CD8-positive, alpha-beta memory T cell (primary cell): ENCODE results near the gene COL27A1. TPM values are rescaled to one million over a fixed set of nuclear protein-coding genes. Genes with fewer than 3 reads are reported as not detected.

Experiments
- CTCF ChIA-PET: fragments of 350-600 bp; sonication (Branson Sonifier 250); formaldehyde crosslinking; loops from one replicate; lab custom pipeline; 2021; ENCODE audit warnings: antibody characterized with exemption; lab: Charles Lee
- POLR2A ChIA-PET: fragments of 350-600 bp; sonication (Branson Sonifier 250); formaldehyde crosslinking; loops from one replicate; lab custom pipeline; 2021; ENCODE audit warnings: antibody characterized with exemption; lab: Charles Lee
- DNase-seq, 5 donors: peaks; one replicate each; pipeline versions ENCODE4 v3.0.0 to v3.0.0-alpha.2; 2020 to 2022; ENCODE audit warnings: mixed read lengths in 1 of 5
- H3K27ac ChIP-seq: one replicate; pipeline ENCODE4 v1.7.0; 2013; ENCODE audit warnings: low read depth, mild to moderate bottlenecking, low read length, moderate library complexity
- H3K27me3 ChIP-seq: 2 replicates; pipeline ENCODE4 v1.7.0; 2013; ENCODE audit warnings: low read length, mild to moderate bottlenecking; ENCODE audit not compliant: insufficient read depth, poor library complexity, severe bottlenecking
- H3K36me3 ChIP-seq: 2 replicates; pipeline ENCODE4 v1.7.0; 2013; ENCODE audit warnings: mild to moderate bottlenecking, low read length, moderate library complexity; ENCODE audit not compliant: insufficient read depth
- H3K4me1 ChIP-seq: 2 replicates; pipeline ENCODE4 v1.7.0; 2013; ENCODE audit warnings: mild to moderate bottlenecking, low read length, moderate library complexity; ENCODE audit not compliant: insufficient read depth
- H3K4me3 ChIP-seq: 2 replicates; pipeline ENCODE4 v1.7.0; 2013; ENCODE audit warnings: mild to moderate bottlenecking, low read length
- H3K9me3 ChIP-seq: 2 replicates; pipeline ENCODE4 v1.7.0; 2013; ENCODE audit warnings: mild to moderate bottlenecking, low read length
- H3K27ac Mint-ChIP-seq, 8 donors: one replicate each; pipeline ENCODE4 v1.8.0; 2020 to 2021; ENCODE audit warnings: mixed read lengths in 8 of 8, mild to moderate bottlenecking in 6 of 8, inconsistent platforms in 3 of 8, moderate library complexity in 3 of 8
- H3K27me3 Mint-ChIP-seq, 2 donors: one replicate each; pipeline ENCODE4 v1.8.0; 2020 to 2021; ENCODE audit warnings: mixed read lengths in 2 of 2, mild to moderate bottlenecking in 1 of 2, moderate library complexity in 1 of 2
- H3K36me3 Mint-ChIP-seq, 3 donors: one replicate each; pipeline ENCODE4 v1.8.0; 2020 to 2021; ENCODE audit warnings: mixed read lengths in 3 of 3, inconsistent platforms in 1 of 3, mild to moderate bottlenecking in 1 of 3
- H3K4me1 Mint-ChIP-seq, 3 donors: one replicate each; pipeline ENCODE4 v1.8.0; 2020 to 2021; ENCODE audit warnings: mixed read lengths in 3 of 3, inconsistent platforms in 1 of 3, mild to moderate bottlenecking in 1 of 3
- H3K4me3 Mint-ChIP-seq, 7 donors: one replicate each; pipeline ENCODE4 v1.8.0; 2020 to 2021; ENCODE audit warnings: mixed read lengths in 7 of 7, mild to moderate bottlenecking in 6 of 7, moderate library complexity in 4 of 7, inconsistent platforms in 2 of 7
- H3K9me3 Mint-ChIP-seq, 5 donors: one replicate each; pipeline ENCODE4 v1.8.0; 2020 to 2022; ENCODE audit warnings: mixed read lengths in 5 of 5, mild to moderate bottlenecking in 3 of 5, moderate library complexity in 2 of 5, inconsistent platforms in 1 of 5
- polyA plus RNA-seq: library from polyadenylated mRNA; unstranded; fragments of 300-500 nt; fragmentation: Illumina TruSeq; gene quantifications from one replicate; pipeline ENCODE4 v1.2.3, GENCODE V29; 2021
- total RNA-seq, 2 experiments: library from RNA; stranded (reverse); gene quantifications; one replicate each; pipeline ENCODE4 v1.2.3, GENCODE V29; 2021

COL27A1 gene
- total and polyA plus RNA-seq, 3 experiments from 2014 or later = 0.86 to 1.6 TPM; not detected in 1

DNA sequence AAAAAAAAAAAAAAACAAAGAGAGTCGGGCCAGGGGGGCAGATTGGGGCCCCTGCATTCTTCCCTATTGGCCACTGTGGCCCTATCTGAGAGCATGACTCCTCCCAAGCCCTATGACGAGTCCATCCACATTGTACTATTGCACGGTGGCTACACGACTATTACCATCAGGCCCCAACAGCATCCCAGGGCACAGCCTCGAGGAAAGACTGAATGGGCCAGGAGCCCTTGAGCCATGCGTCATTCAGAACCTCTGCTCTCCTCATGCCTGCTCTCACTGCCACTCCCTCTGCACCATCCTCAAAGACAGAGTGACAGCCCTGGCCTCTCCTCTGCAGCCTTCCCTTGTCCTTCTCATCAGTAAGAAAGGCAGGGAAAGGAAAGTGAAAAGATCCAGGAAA is 147.4 kb downstream of the COL27A1 start:
- Mint-ChIP-seq H3K36me3 (no peaks in the 10 kb centered on the region), H3K27ac (no peak overlapping the region), H3K4me1 (peaks cover 0 to 11% (median 0%) of the 10 kb centered on the region in 3 donors), H3K4me3 (no peak overlapping the region), H3K9me3 (no peaks in the 10 kb centered on the region), H3K27me3 (peaks cover 2 to 19% of the 10 kb centered on the region in 2 donors)
- POLR2A ChIA-PET = no interaction called here
- Histone ChIP-seq H3K9me3 (no peaks in the 10 kb centered on the region), H3K27me3 (no peaks in the 10 kb centered on the region), H3K4me1 (no peaks in the 10 kb centered on the region), H3K27ac (no peak overlapping the region), H3K4me3 (no peak overlapping the region), H3K36me3 (no peaks in the 10 kb centered on the region)
- CTCF ChIA-PET = interaction anchor here (1.0 kb wide), 1 partner anchor 11 kb away, joined by 3 read pairs; no protein-coding TSS in a partner anchor
- DNase-seq = no peak

GRCh38 chr9:114303571-114303970 is 148.2 kb downstream of the COL27A1 start:
- Histone ChIP-seq H3K9me3 (no peaks in the 10 kb centered on the region), H3K27me3 (no peaks in the 10 kb centered on the region), H3K27ac (no peak overlapping the region), H3K4me1 (no peaks in the 10 kb centered on the region), H3K36me3 (no peaks in the 10 kb centered on the region), H3K4me3 (no peak overlapping the region)
- POLR2A ChIA-PET = no interaction called here
- H3K4me1 Mint-ChIP-seq = peaks cover 0 to 11% (median 0%) of the 10 kb centered on the region in 3 donors
- no peaks in the 10 kb centered on the region for H3K36me3 Mint-ChIP-seq
- CTCF ChIA-PET = no interaction called here
- peaks cover 2 to 20% of the 10 kb centered on the region in 2 donors for H3K27me3 Mint-ChIP-seq
- no peaks in the 10 kb centered on the region for H3K9me3 Mint-ChIP-seq
- H3K4me3 Mint-ChIP-seq = no peak overlapping the region
- peak overlapping the region in 1 of 8 donors; percentile 43 for H3K27ac Mint-ChIP-seq
- DNase-seq = no peak

GRCh38 chr9:114303977-114304376 is 148.6 kb downstream of the COL27A1 start:
- no peak for DNase-seq
- H3K4me3 Mint-ChIP-seq = no peak overlapping the region

GRCh38 chr9:114304416-114305188 is 149.3 kb downstream of the COL27A1 start:
- Mint-ChIP-seq H3K4me3 (no peak overlapping the region), H3K9me3 (no peaks in the 10 kb centered on the region), H3K27me3 (peaks cover 2 to 20% of the 10 kb centered on the region in 2 donors), H3K27ac (peak overlapping the region in 1 of 8 donors; percentile 77), H3K36me3 (no peaks in the 10 kb centered on the region), H3K4me1 (peaks cover 0 to 11% (median 0%) of the 10 kb centered on the region in 3 donors)
- ChIA-PET CTCF (no interaction called here), POLR2A (no interaction called here)
- Histone ChIP-seq H3K27ac (no peak overlapping the region), H3K36me3 (no peaks in the 10 kb centered on the region), H3K9me3 (no peaks in the 10 kb centered on the region), H3K4me3 (no peak overlapping the region), H3K4me1 (no peaks in the 10 kb centered on the region), H3K27me3 (no peaks in the 10 kb centered on the region)
- peak in 1 of 5 donors; percentile 28 for DNase-seq

More at GRCh38 chr9:114303977-114304376, 148.6 kb downstream of the COL27A1 start:
- Histone ChIP-seq H3K36me3 (no peaks in the 10 kb centered on the region), H3K4me1 (no peaks in the 10 kb centered on the region), H3K27ac (no peak overlapping the region), H3K4me3 (no peak overlapping the region), H3K27me3 (no peaks in the 10 kb centered on the region), H3K9me3 (no peaks in the 10 kb centered on the region)
- POLR2A ChIA-PET = no interaction called here
- no peaks in the 10 kb centered on the region for H3K9me3 Mint-ChIP-seq
- peaks cover 2 to 20% of the 10 kb centered on the region in 2 donors for H3K27me3 Mint-ChIP-seq
- H3K27ac Mint-ChIP-seq = peak overlapping the region in 1 of 8 donors; percentile 77
- peaks cover 0 to 11% (median 0%) of the 10 kb centered on the region in 3 donors for H3K4me1 Mint-ChIP-seq
- no peaks in the 10 kb centered on the region for H3K36me3 Mint-ChIP-seq
- CTCF ChIA-PET = no interaction called here

GRCh38 chr9:114307899-114308267 is 152.5 kb downstream of the COL27A1 start:
- H3K27me3 ChIP-seq = no peaks in the 10 kb centered on the region
- no peaks in the 10 kb centered on the region for H3K9me3 Mint-ChIP-seq
- H3K27ac ChIP-seq = no peak overlapping the region

GRCh38 chr9:114308361-114308950 is 153.1 kb downstream of the COL27A1 start:
- CTCF ChIA-PET = interaction anchor here (1.6 kb wide), 1 partner anchor 17 kb away, joined by 3 read pairs; no protein-coding TSS in a partner anchor
- no peaks in the 10 kb centered on the region for H3K36me3 ChIP-seq
- DNase-seq = no peak

More at GRCh38 chr9:114307899-114308267, 152.5 kb downstream of the COL27A1 start:
- peaks cover 0 to 11% (median 0%) of the 10 kb centered on the region in 3 donors for H3K4me1 Mint-ChIP-seq
- no peaks in the 10 kb centered on the region for H3K36me3 ChIP-seq
- H3K27ac Mint-ChIP-seq = peak overlapping the region in 1 of 8 donors; percentile 47
- H3K9me3 ChIP-seq = no peaks in the 10 kb centered on the region
- H3K36me3 Mint-ChIP-seq = no peaks in the 10 kb centered on the region
- no peak overlapping the region for H3K4me3 Mint-ChIP-seq
- no peak for DNase-seq
- H3K4me1 ChIP-seq = no peaks in the 10 kb centered on the region
- no peak overlapping the region for H3K4me3 ChIP-seq
- CTCF ChIA-PET = no interaction called here
- peaks cover 2 to 20% of the 10 kb centered on the region in 2 donors for H3K27me3 Mint-ChIP-seq
- POLR2A ChIA-PET = no interaction called here

GRCh38 chr9:114309096-114309495 is 153.8 kb downstream of the COL27A1 start:
- Histone ChIP-seq H3K36me3 (no peaks in the 10 kb centered on the region), H3K4me1 (no peaks in the 10 kb centered on the region), H3K4me3 (no peak overlapping the region), H3K9me3 (no peaks in the 10 kb centered on the region), H3K27me3 (no peaks in the 10 kb centered on the region), H3K27ac (no peak overlapping the region)
- ChIA-PET POLR2A (no interaction called here), CTCF (interaction anchor here (1.6 kb wide), 1 partner anchor 18 kb away, joined by 3 read pairs; no protein-coding TSS in a partner anchor)
- Mint-ChIP-seq H3K9me3 (no peaks in the 10 kb centered on the region), H3K27me3 (peaks cover 2 to 18% of the 10 kb centered on the region in 2 donors), H3K4me3 (no peak overlapping the region), H3K36me3 (no peaks in the 10 kb centered on the region), H3K4me1 (peaks cover 0 to 11% (median 0%) of the 10 kb centered on the region in 3 donors), H3K27ac (no peak overlapping the region)
- DNase-seq = no peak

More at GRCh38 chr9:114308361-114308950, 153.1 kb downstream of the COL27A1 start:
- POLR2A ChIA-PET = no interaction called here
- H3K36me3 Mint-ChIP-seq = no peaks in the 10 kb centered on the region
- H3K27me3 ChIP-seq = no peaks in the 10 kb centered on the region
- no peaks in the 10 kb centered on the region for H3K4me1 ChIP-seq
- no peak overlapping the region for H3K27ac ChIP-seq
- H3K27me3 Mint-ChIP-seq = peaks cover 2 to 20% of the 10 kb centered on the region in 2 donors
- no peak overlapping the region for H3K4me3 Mint-ChIP-seq
- peaks cover 0 to 11% (median 0%) of the 10 kb centered on the region in 3 donors for H3K4me1 Mint-ChIP-seq
- no peaks in the 10 kb centered on the region for H3K9me3 ChIP-seq
- no peaks in the 10 kb centered on the region for H3K9me3 Mint-ChIP-seq
- no peak overlapping the region for H3K4me3 ChIP-seq
- H3K27ac Mint-ChIP-seq = no peak overlapping the region
